GM12878 (cell line): ENCODE measurements around the gene GPR61. TPM values are rescaled to one million over a fixed set of nuclear protein-coding genes. Genes with fewer than 3 reads are reported as not detected.

Source experiments
- DPF2 ChIP-seq: fragments of 450-650 bp; IDR thresholded peaks from 2 replicates; pipeline ENCODE4 v1.6.1; 2017; ENCODE audit warnings: mild to moderate bottlenecking
- EED ChIP-seq: sonication (generic); IDR thresholded peaks from 2 replicates; pipeline ENCODE4 v1.6.1; 2016; ENCODE audit warnings: antibody characterized with exemption, low read depth
- EGR1 ChIP-seq, 2 experiments: IDR thresholded peaks; 1 replicate in 1 of 2; 2 replicates in 1 of 2; pipeline ENCODE4 v1.6.1; 2011 to 2012; ENCODE audit warnings: low read depth in 2 of 2, low read length in 2 of 2, borderline replicate concordance in 1 of 2, mild to moderate bottlenecking in 1 of 2, moderate library complexity in 1 of 2
- FOS ChIP-seq: IDR thresholded peaks from 3 replicates; pipeline ENCODE4 v1.6.1; 2011; ENCODE audit warnings: borderline replicate concordance; ENCODE audit not compliant: insufficient read length; ENCODE audit errors: extremely low read depth
- GABPA ChIP-seq: IDR thresholded peaks from 2 replicates; pipeline ENCODE4 v1.6.1; 2014; ENCODE audit warnings: antibody characterized with exemption, low read depth, mild to moderate bottlenecking, inconsistent platforms
- MYB ChIP-seq: fragments of 150-350 bp; IDR thresholded peaks from 2 replicates; pipeline ENCODE4 v1.6.1; 2014; ENCODE audit warnings: mild to moderate bottlenecking, low read depth, low read length, borderline replicate concordance
- NBN ChIP-seq: fragments of 450-650 bp; IDR thresholded peaks from 2 replicates; pipeline ENCODE4 v1.6.1; 2016
- NR2C1 ChIP-seq: fragments of 450-650 bp; IDR thresholded peaks from 2 replicates; pipeline ENCODE4 v1.6.1; 2017; ENCODE audit warnings: antibody characterized with exemption, mild to moderate bottlenecking, moderate library complexity
- NR2C2 ChIP-seq: IDR thresholded peaks from 2 replicates; pipeline ENCODE4 v1.6.1; 2011; ENCODE audit warnings: borderline replicate concordance, low read depth; ENCODE audit not compliant: control insufficient read depth, insufficient read length
- POLR2AphosphoS5 ChIP-seq: IDR thresholded peaks from 2 replicates; pipeline ENCODE4 v1.6.1; 2011; ENCODE audit warnings: mild to moderate bottlenecking, low read length, inconsistent platforms
- POU2F2 ChIP-seq: IDR thresholded peaks from 3 replicates; pipeline ENCODE4 v1.6.1; 2011; ENCODE audit warnings: low read depth, mild to moderate bottlenecking, low read length, borderline replicate concordance
- SIX5 ChIP-seq: IDR thresholded peaks from 2 replicates; pipeline ENCODE4 v1.6.1; 2011; ENCODE audit warnings: mild to moderate bottlenecking, low read depth, low read length, moderate library complexity; ENCODE audit not compliant: severe bottlenecking
- SPI1 ChIP-seq: IDR thresholded peaks from 2 replicates; pipeline ENCODE4 v1.6.1; 2011; ENCODE audit warnings: low read depth, mild to moderate bottlenecking, low read length, moderate library complexity, borderline replicate concordance; ENCODE audit not compliant: insufficient read depth
- SREBF2 ChIP-seq: IDR thresholded peaks from 2 replicates; pipeline ENCODE4 v1.6.1; 2012; ENCODE audit warnings: mild to moderate bottlenecking, low read length
- SRF ChIP-seq, 2 experiments: IDR thresholded peaks; 2 replicates each; pipeline ENCODE4 v1.6.1; 2011; ENCODE audit warnings: low read depth in 2 of 2, low read length in 2 of 2, mild to moderate bottlenecking in 1 of 2, moderate library complexity in 1 of 2
- STAT1 ChIP-seq: fragments of 450-650 bp; conservative IDR thresholded peaks from 2 replicates; pipeline ENCODE4 v1.6.1; 2014; ENCODE audit warnings: antibody characterized with exemption, mild to moderate bottlenecking
- WRNIP1 ChIP-seq: IDR thresholded peaks from 2 replicates; pipeline ENCODE4 v1.6.1; 2011; ENCODE audit warnings: low read depth, low read length, improper control_type of control experiment, borderline replicate concordance
- ZNF24 ChIP-seq: fragments of 450-650 bp; IDR thresholded peaks from 2 replicates; pipeline ENCODE4 v1.6.1; 2017; ENCODE audit warnings: antibody characterized with exemption, mild to moderate bottlenecking
- polyA plus RNA-seq, 11 experiments: library from polyadenylated mRNA; depleted of rRNA in 4 of 11; unstranded in 6 of 11; stranded (reverse) in 5 of 11; fragments of >200 nt; fragmentation: Nextera tagmentation in 4 of 11; fragmentation: Illumina TruSeq in 1 of 11; extraction: Ambion mirVana in 4 of 11; extraction: Trizol in 1 of 11; gene quantifications; 1 replicate in 1 of 11; 2 replicates in 10 of 11; pipeline versions ENCODE4 v1.2.1 to v1.2.3, GENCODE V29; 2011 to 2016; ENCODE audit warnings: inconsistent platforms in 2 of 11, missing spikeins in 2 of 11, low read depth in 1 of 11
- total RNA-seq, 4 experiments: library from RNA; depleted of rRNA in 3 of 4; stranded (reverse); fragments of >200 nt in 3 of 4; fragmentation: Illumina TruSeq in 1 of 4; extraction: Trizol in 1 of 4; gene quantifications; 2 replicates each; pipeline versions ENCODE4 v1.2.1 to v1.2.3, GENCODE V29; 2013 to 2021
- TF ChIP-seq, protein P1 (sequence below): IDR thresholded peaks from 2 replicates; pipeline ENCODE4 v1.6.1; 2011; ENCODE audit warnings: borderline replicate concordance, low read depth, mild to moderate bottlenecking, moderate library complexity, mixed read lengths, low read length; ENCODE audit not compliant: insufficient read depth; ENCODE audit errors: extremely low read length
- TF ChIP-seq, protein P2 (sequence below): fragments of 450-650 bp; IDR thresholded peaks from 2 replicates; pipeline ENCODE4 v1.6.1; 2016; ENCODE audit warnings: mild to moderate bottlenecking
- TF ChIP-seq, protein P3 (sequence below): fragments of 450-650 bp; formaldehyde crosslinking; IDR thresholded peaks from 2 replicates; pipeline ENCODE4 v1.4.0; 2022; ENCODE audit warnings: mild to moderate bottlenecking, moderate library complexity

GPR61 gene
- total and polyA plus RNA-seq, 10 of the 15 experiments (the other 5 are each of a cell fraction or from before 2014, with no cell fraction given), result 0.19 to 1.1 (median 0.35) TPM; not detected in 2

DNA sequence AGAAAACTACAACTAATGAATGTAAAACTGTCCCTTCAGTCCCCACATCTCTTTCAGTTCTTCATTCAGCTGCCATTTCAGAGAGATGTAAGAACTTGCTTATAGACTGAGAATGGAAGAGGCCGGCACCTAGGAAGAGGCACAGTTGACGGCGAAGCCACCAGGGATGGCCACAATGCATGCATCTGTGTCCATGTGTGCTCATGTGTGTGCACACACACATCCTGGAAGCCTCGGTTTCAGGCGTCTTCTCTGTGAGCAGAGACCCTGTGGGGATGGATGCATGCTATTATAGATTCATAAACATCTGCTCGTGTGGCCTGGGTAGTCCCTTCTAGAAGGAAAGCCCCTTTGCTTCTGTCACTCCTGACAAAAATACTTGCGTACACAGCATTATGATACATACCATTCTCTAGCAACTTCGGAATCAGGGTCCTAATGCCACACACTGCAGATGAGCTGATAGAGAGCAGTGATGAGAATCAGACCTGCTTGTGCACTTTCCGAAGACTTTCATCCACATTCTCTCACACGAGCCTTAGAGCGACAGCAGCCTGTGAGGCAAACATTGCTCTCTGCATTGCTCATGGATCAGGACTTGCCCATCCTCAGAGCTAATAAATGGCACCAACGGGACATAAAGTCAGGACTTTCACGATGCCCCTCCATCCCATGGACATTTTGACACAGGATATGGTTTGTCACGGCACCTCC, 12.4 kb upstream of the GPR61 start (continued):
- TF ChIP-seq, protein P1, sequence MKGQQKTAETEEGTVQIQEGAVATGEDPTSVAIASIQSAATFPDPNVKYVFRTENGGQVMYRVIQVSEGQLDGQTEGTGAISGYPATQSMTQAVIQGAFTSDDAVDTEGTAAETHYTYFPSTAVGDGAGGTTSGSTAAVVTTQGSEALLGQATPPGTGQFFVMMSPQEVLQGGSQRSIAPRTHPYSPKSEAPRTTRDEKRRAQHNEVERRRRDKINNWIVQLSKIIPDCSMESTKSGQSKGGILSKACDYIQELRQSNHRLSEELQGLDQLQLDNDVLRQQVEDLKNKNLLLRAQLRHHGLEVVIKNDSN, result no peak
- TF ChIP-seq NBN (peak; percentile 75; the same call in 1 of the 2 replicates), POLR2AphosphoS5 (peak; percentile 64), FOS (no peak), POU2F2 (peak; percentile 80; the same call in 1 of the 3 replicates), EGR1 (IDR thresholded peaks at IDR 0.05; ENCODE audit: borderline replicate concordance in 1 of 2, low read depth in 2 of 2, low read length in 2 of 2) (no peak), SREBF2 (no peak), DPF2 (peak; percentile 88; the same call in 1 of the 2 replicates), SIX5 (no peak), MYB (no peak), NR2C2 (no peak), NR2C1 (no peak), WRNIP1 (no peak), ZNF24 (0 out of 2 replicates have a peak, but pooled peaks have one; percentile 24), SRF (IDR thresholded peaks at IDR 0.05; ENCODE audit: low read depth in 2 of 2, low read length in 2 of 2) (no peak), STAT1 (no peak), SPI1 (peak; percentile 77), GABPA (no peak), EED (peak; percentile 84)
- TF ChIP-seq, protein P2, sequence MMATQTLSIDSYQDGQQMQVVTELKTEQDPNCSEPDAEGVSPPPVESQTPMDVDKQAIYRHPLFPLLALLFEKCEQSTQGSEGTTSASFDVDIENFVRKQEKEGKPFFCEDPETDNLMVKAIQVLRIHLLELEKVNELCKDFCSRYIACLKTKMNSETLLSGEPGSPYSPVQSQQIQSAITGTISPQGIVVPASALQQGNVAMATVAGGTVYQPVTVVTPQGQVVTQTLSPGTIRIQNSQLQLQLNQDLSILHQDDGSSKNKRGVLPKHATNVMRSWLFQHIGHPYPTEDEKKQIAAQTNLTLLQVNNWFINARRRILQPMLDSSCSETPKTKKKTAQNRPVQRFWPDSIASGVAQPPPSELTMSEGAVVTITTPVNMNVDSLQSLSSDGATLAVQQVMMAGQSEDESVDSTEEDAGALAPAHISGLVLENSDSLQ, result peak; percentile 91
- TF ChIP-seq, protein P3, sequence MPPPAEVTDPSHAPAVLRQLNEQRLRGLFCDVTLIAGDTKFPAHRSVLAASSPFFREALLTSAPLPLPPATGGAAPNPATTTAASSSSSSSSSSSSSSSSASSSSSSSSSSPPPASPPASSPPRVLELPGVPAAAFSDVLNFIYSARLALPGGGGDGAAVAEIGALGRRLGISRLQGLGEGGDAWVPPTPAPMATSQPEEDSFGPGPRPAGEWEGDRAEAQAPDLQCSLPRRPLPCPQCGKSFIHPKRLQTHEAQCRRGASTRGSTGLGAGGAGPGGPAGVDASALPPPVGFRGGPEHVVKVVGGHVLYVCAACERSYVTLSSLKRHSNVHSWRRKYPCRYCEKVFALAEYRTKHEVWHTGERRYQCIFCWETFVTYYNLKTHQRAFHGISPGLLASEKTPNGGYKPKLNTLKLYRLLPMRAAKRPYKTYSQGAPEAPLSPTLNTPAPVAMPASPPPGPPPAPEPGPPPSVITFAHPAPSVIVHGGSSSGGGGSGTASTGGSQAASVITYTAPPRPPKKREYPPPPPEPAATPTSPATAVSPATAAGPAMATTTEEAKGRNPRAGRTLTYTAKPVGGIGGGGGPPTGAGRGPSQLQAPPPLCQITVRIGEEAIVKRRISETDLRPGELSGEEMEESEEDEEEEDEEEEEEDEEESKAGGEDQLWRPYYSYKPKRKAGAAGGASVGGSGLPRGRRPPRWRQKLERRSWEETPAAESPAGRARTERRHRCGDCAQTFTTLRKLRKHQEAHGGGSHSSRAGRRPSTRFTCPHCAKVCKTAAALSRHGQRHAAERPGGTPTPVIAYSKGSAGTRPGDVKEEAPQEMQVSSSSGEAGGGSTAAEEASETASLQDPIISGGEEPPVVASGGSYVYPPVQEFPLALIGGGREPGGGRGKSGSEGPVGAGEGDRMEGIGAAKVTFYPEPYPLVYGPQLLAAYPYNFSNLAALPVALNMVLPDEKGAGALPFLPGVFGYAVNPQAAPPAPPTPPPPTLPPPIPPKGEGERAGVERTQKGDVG (CRISPR knock-in tag), result no peak
